ENCODE results near the gene FAM162B.

- TF ChIP-seq CTCF (conservative IDR thresholded peaks at IDR 0.05; ENCODE audit: low read depth, low read length), result no peak
- TF ChIP-seq EZH2 (IDR thresholded peaks at IDR 0.05; ENCODE audit: low read length, unreplicated experiment), result no peak
These were observed at the start of gene FAM162B for GRCh38 chr6:116764961-116765841.

Measured in PC-3 (cell line).